Kasumi-1 (cell line): Measurements from ENCODE around the gene SPATA32.

Source experiments
- DNase-seq, 2 experiments: peaks; one replicate each; lab custom pipeline; 2025; lab: John Stamatoyannopoulos, UW

SPATA32 gene

GRCh38 chr17:45293413-45294211, 31.7 kb upstream of the SPATA32 start:
- DNase-seq: peak; percentile 68 to 70

- no peak for DNase-seq
Observed at GRCh38 chr17:45292696-45293412, 31.0 kb upstream of the SPATA32 start.

DNA sequence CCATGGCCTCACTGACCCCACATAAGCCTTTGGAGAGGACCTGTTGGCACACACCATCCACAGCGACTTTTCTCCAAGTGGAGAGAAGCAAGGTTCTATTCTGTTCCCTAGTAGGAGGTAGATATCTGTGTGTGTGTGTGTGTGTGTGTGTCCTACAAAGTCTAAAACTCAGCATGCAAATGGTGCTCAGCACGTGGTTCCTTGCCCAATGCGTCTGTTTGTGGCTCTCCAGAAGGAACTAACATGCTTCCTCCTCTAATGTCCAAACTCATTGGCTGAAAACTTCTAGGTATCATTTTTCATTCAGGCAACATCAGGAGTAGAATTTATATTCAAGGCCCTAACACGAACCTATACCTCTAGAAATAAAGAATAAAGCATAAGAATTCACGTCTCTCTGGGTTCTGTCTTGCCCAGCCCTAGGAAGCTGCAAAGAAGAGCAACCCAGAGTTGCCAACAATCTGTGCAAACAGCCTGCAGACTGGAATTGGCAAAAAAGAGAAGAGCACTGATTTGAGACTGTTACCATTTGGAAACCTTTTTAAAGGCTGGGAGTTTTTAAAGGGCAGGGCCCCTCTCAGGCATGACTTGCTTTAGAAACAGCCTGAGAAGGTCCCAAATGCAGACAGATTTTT, 29.4 kb upstream of the SPATA32 start:
- peak; percentile 76 to 85 for DNase-seq

GRCh38 chr17:45290269-45290765, 28.4 kb upstream of the SPATA32 start:
- DNase-seq: no peak

- DNase-seq: no peak
Observed at GRCh38 chr17:45289301-45290268, 27.7 kb upstream of the SPATA32 start.

- no peak for DNase-seq
Observed at GRCh38 chr17:45288825-45289224, 26.9 kb upstream of the SPATA32 start.

DNA sequence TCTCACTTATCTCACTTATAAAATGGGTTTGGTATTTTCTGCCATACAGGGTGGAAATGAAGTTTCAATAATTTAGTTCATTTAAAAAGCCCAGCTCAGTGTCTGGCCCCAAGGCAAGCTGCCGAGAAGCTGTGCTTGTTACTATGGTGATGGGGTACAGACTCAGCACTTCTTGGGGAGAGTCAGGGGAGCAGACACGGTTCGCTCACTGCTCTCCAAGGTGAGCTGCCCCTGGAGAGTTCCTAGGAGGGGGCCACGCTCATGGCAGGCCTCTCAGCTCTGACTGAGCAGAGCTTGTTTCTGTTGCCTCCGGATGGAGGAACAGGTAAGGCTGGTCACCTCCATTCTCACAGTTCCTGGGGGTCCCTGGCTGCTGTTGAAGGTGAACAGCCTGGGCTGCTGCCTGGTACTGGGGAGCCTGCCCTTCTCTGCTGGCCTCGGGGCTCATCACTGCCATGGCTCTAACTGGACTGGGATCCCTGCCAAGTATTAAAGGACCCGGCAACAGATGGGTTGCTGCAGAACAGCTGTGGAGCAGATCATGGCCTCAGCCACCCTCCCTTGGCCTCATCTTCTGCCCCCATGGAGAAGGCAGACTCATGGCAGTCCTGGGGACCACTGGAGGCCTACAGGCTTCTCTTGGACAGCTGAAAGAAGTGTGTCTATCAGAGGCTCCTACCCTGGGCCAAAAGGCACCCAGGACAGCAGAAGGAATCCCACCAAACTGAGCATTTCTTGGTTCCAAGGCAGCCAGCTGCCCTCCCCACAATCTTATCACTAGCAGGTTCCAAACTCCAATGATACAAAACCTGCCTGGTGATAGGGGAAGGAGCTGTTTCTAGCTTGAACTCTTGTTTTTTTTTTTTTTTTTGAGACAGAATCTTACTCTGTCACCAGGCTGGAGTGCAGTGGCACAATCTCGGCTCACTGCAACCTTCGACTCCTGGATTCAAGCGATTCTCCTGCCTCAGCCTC, 25.9 kb upstream of the SPATA32 start:
- no peak for DNase-seq

DNA sequence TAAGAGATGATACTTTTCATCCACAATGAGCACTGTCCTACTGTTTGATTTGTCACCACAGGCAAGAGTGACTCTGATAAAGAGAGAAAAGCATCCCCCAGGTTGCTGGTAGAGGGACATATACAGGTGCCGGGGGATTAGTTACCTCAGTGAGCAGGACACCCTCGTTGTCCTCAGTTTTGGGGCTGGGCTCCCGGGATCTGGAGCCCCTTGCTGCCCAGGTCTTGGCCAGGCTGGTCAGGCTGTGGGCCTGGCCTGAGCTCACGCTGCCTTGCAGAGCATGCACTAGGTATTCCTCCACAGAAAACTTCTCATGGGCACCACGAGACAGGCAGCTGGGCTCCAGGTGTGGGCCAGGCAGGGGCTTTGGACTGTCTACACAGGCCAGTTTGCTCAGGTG, 24.4 kb upstream of the SPATA32 start:
- DNase-seq: no peak

DNA sequence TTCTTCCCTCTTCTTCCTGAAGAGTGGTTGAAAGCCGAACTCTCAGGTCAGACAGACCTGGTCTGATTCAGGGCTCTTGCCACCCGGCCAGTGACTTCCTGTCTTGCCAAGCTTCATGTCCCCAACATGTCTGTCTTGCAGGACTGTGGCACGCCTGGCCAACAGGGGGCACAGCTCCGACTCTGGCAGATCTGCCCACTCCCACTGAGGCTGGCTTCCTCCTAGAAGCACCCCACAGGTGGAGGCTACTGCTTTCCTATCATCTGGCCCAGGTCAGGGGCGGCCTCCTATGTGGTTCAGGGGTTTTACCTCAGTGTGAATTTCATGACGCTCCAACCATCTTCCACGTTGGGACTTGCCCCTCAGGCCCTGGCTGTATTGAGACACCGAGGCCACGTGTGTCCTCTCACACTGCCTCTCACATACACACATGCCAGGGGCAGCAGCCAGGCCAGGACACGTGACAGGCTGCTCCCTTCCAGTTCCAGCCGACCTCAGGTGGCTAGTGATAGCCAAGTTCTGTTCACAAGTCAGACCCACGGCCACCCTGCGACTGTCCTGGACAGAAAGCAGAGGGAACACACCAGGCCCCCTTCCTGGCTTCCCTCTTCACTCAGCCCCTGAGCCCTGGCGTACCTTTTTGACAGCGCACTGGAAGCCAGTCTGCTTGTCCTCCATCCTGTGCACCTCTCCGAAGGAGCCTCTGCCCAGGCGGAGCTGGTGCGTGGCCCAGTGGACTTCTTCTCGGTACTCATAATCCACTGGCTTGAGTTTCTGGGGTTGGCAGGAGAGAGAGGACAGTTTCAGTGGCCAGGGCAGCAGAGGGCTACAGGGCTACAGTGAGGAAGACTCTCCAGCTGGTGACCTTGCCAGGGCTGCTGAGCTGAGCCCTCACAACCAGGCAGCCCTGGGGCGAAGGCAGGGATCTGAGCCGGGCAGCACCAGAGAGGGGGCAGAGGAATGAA, 22.6 kb upstream of the SPATA32 start:
- DNase-seq: no peak

DNA sequence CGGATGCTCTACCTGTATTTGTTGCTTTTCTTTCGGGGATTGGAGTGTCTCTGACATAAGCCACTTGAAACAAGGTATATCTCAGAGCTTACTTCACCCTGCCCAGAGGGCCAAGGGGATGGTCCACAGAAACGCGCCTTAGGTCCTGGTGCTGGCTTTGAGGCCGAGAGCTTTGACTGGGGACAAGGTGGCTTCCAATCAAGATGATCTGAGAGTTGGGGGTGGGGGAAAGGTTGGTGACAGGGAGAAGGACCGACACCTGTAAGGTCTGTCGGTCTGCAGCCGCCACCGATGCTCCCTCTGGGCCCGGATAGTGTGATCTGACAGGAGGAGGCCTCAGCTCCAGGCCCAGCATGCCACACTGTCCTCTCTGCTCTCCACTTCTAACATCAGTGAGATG, 21.8 kb upstream of the SPATA32 start:
- DNase-seq: no peak

- no peak for DNase-seq
Observed at GRCh38 chr17:45282683-45283644, 21.1 kb upstream of the SPATA32 start.

DNA sequence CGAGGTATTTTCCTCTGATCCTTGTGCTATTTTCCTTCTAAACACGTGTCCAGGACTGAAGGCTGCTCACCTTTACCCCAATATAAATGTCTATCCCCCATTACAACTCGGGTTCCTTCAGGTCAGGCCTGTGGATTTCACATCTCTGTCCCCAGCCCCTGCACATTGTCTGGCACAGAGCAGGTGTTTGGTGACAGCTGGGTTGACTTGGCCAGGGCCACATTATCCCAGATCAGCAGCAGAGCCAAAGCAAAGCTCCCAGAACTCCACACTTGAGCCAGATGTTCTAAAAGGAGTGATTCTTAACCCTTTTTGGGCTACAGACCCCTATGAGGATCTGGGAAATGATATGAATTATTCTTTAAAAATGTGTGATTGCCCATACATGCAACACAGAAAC, 18.0 kb upstream of the SPATA32 start:
- no peak for DNase-seq

GRCh38 chr17:45277992-45278391, 16.1 kb upstream of the SPATA32 start:
- DNase-seq: no peak

GRCh38 chr17:45277216-45277849, 15.4 kb upstream of the SPATA32 start:
- peak; percentile 92 to 97 for DNase-seq

GRCh38 chr17:45276031-45276430, 14.1 kb upstream of the SPATA32 start:
- DNase-seq: no peak

- DNase-seq: no peak
Observed at GRCh38 chr17:45274033-45274432, 12.1 kb upstream of the SPATA32 start.

- no peak for DNase-seq
Observed at GRCh38 chr17:45273551-45273957, 11.7 kb upstream of the SPATA32 start.

DNA sequence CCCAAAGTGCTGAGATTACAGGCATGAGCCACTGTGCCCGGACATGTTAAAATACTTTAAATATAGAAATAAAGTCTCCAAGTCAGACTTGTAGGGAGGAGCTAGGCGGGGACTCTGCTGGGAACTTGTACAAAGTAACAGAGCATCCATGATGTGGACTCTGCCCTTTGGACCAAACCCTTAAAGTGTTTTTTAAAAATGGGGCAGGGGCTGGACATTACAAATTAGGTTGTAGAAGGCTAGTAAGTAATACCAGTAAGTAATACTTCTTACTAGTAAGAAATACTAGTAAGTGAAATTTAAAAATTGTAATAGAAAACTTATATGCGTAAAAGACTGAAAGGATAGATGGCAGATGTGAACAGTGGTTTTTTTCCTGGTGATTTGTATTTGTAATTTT, 9.7 kb upstream of the SPATA32 start:
- no peak for DNase-seq
